Mesenchymal stem cell (in vitro differentiated cells and primary cell): ENCODE data around the gene PLCH2.

Experiments used
- DNase-seq: peaks from one replicate; pipeline ENCODE4 v3.0.0-alpha.2; 2013
- H2AFZ ChIP-seq: one replicate; pipeline ENCODE4 v1.6.1; 2013; ENCODE audit warnings: low read depth, mild to moderate bottlenecking, control low read depth, inconsistent platforms, low read length, moderate library complexity
- H2AK5ac ChIP-seq: 2 replicates; pipeline ENCODE4 v1.6.1; 2013; ENCODE audit warnings: low read length, moderate library complexity, mild to moderate bottlenecking, inconsistent platforms; ENCODE audit not compliant: severe bottlenecking
- H2BK120ac ChIP-seq: one replicate; pipeline ENCODE4 v1.6.1; 2013; ENCODE audit warnings: low read depth, mild to moderate bottlenecking, inconsistent platforms, low read length, moderate library complexity
- H2BK12ac ChIP-seq, 2 experiments: one replicate each; pipeline ENCODE4 v1.6.1; 2013; ENCODE audit warnings: inconsistent platforms in 2 of 2, low read length in 2 of 2, mild to moderate bottlenecking in 2 of 2, moderate library complexity in 2 of 2, control low read depth in 1 of 2
- H2BK15ac ChIP-seq: one replicate; pipeline ENCODE4 v1.6.1; 2013; ENCODE audit warnings: mild to moderate bottlenecking, low read depth, inconsistent platforms; ENCODE audit not compliant: poor library complexity, severe bottlenecking
- H2BK5ac ChIP-seq: 2 replicates; pipeline ENCODE4 v1.6.1; 2013; ENCODE audit warnings: low read depth, mild to moderate bottlenecking, low read length, control low read depth, inconsistent platforms; ENCODE audit not compliant: poor library complexity, severe bottlenecking
- H3K14ac ChIP-seq, 2 experiments: one replicate each; pipeline ENCODE4 v1.6.1; 2013; ENCODE audit warnings: inconsistent platforms in 2 of 2, low read length in 2 of 2, control low read depth in 1 of 2, mild to moderate bottlenecking in 1 of 2, moderate library complexity in 1 of 2
- H3K18ac ChIP-seq, 2 experiments: one replicate each; pipeline ENCODE4 v1.6.1; 2013; ENCODE audit warnings: inconsistent platforms in 2 of 2, low read length in 2 of 2, control low read depth in 1 of 2, low read depth in 1 of 2, mild to moderate bottlenecking in 1 of 2
- H3K23ac ChIP-seq, 2 experiments: one replicate each; pipeline ENCODE4 v1.6.1; 2013; ENCODE audit warnings: inconsistent platforms in 2 of 2, low read length in 2 of 2, mild to moderate bottlenecking in 2 of 2, moderate library complexity in 2 of 2, control low read depth in 1 of 2
- H3K27ac ChIP-seq: 2 replicates; pipeline ENCODE4 v1.5.1; 2013; ENCODE audit warnings: mild to moderate bottlenecking, moderate library complexity, low read length, control low read depth, inconsistent platforms; ENCODE audit not compliant: poor library complexity, severe bottlenecking
- H3K27me3 ChIP-seq, 2 experiments: 2 replicates each; pipeline versions ENCODE4 v1.6.1 to v1.7.0; 2013; ENCODE audit warnings: low read length in 2 of 2, mild to moderate bottlenecking in 2 of 2, moderate library complexity in 2 of 2, control low read depth in 1 of 2, inconsistent platforms in 1 of 2; ENCODE audit not compliant: control insufficient read depth in 1 of 2, insufficient read depth in 1 of 2
- H3K36me3 ChIP-seq, 2 experiments: 2 replicates each; pipeline versions ENCODE4 v1.6.1 to v1.7.0; 2013; ENCODE audit warnings: low read length in 2 of 2, control low read depth in 1 of 2, inconsistent platforms in 1 of 2, low read depth in 1 of 2, mild to moderate bottlenecking in 1 of 2; ENCODE audit not compliant: insufficient read depth in 2 of 2, control insufficient read depth in 1 of 2
- H3K4ac ChIP-seq, 2 experiments: one replicate each; pipeline ENCODE4 v1.6.1; 2013; ENCODE audit warnings: inconsistent platforms in 2 of 2, low read length in 2 of 2, mild to moderate bottlenecking in 2 of 2, moderate library complexity in 2 of 2, control low read depth in 1 of 2, low read depth in 1 of 2
- H3K4me1 ChIP-seq: 2 replicates; pipeline ENCODE4 v1.6.1; 2013; ENCODE audit warnings: low read depth, low read length, control low read depth; ENCODE audit not compliant: control insufficient read depth, insufficient read depth
- H3K4me2 ChIP-seq: 2 replicates; pipeline ENCODE4 v1.6.1; 2013; ENCODE audit warnings: low read length, mild to moderate bottlenecking, inconsistent platforms; ENCODE audit not compliant: poor library complexity, severe bottlenecking
- H3K4me3 ChIP-seq, 2 experiments: 2 replicates each; pipeline versions ENCODE4 v1.5.1 to v1.7.0; 2013; ENCODE audit warnings: low read length in 2 of 2, mild to moderate bottlenecking in 2 of 2, control low read depth in 1 of 2, low read depth in 1 of 2; ENCODE audit not compliant: insufficient read depth in 1 of 2
- H3K79me1 ChIP-seq: replicated peaks from 2 replicates; pipeline ENCODE4 v1.6.1; 2013; ENCODE audit warnings: mild to moderate bottlenecking, control low read depth, low read length, inconsistent platforms; ENCODE audit not compliant: poor library complexity, severe bottlenecking
- H3K9ac ChIP-seq: 2 replicates; pipeline ENCODE4 v1.7.0; 2013; ENCODE audit warnings: mild to moderate bottlenecking, low read length, moderate library complexity
- H3K9me3 ChIP-seq: 2 replicates; pipeline ENCODE4 v1.7.0; 2013; ENCODE audit warnings: mild to moderate bottlenecking, low read length; ENCODE audit not compliant: control insufficient read depth
- H4K8ac ChIP-seq: one replicate; pipeline ENCODE4 v1.6.1; 2013; ENCODE audit warnings: inconsistent platforms, mild to moderate bottlenecking, low read length, moderate library complexity
- H4K91ac ChIP-seq: one replicate; pipeline ENCODE4 v1.6.1; 2013; ENCODE audit warnings: mild to moderate bottlenecking, low read length, inconsistent platforms
- WGBS: methylation state at CpG from one replicate; pipeline ENCODE4 v1.1.7; 2013; ENCODE audit warnings: mixed read lengths; 5-methylcytosine and 5-hydroxymethylcytosine counted together

Gene PLCH2

GRCh38 chr1:2519029-2519685 lies 43.1 kb downstream of the PLCH2 start:
- Histone ChIP-seq H3K4me1 (peaks cover 11% of the 10 kb centered on the region), H4K91ac (no peak overlapping the region), H2BK5ac (no peak overlapping the region), H3K4me3 (no peak overlapping the region), H3K23ac (no peak overlapping the region), H3K27ac (no peak overlapping the region), H3K18ac (no peak overlapping the region), H3K79me1 (peaks cover 50% of the 10 kb centered on the region), H3K9me3 (no peaks in the 10 kb centered on the region), H3K27me3 (no peaks in the 10 kb centered on the region), H2BK15ac (no peak overlapping the region), H2BK120ac (no peak overlapping the region), H2AFZ (no peak overlapping the region), H2BK12ac (no peak overlapping the region), H2AK5ac (no peak overlapping the region), H3K14ac (no peak overlapping the region), H3K4me2 (no peak overlapping the region), H3K9ac (no peak overlapping the region), H3K36me3 (peaks cover 58 to 86% of the 10 kb centered on the region in 2 experiments), H3K4ac (no peak overlapping the region), H4K8ac (no peak overlapping the region)
- DNase-seq = no peak
- 93% methylated on average over 22 of the region's 25 CpGs for WGBS

GRCh38 chr1:2519729-2520128 lies 43.6 kb downstream of the PLCH2 start:
- Histone ChIP-seq H3K4me1 (peaks cover 13% of the 10 kb centered on the region), H3K9ac (no peak overlapping the region), H4K8ac (no peak overlapping the region), H4K91ac (no peak overlapping the region), H2BK12ac (no peak overlapping the region), H3K14ac (no peak overlapping the region), H3K9me3 (no peaks in the 10 kb centered on the region), H3K4me2 (no peak overlapping the region), H3K36me3 (peaks cover 57 to 81% of the 10 kb centered on the region in 2 experiments), H3K27ac (no peak overlapping the region), H3K18ac (no peak overlapping the region), H2BK5ac (no peak overlapping the region), H2AFZ (no peak overlapping the region), H3K23ac (no peak overlapping the region), H2BK120ac (no peak overlapping the region), H2AK5ac (no peak overlapping the region), H3K4me3 (no peak overlapping the region), H2BK15ac (no peak overlapping the region), H3K4ac (no peak overlapping the region), H3K27me3 (no peaks in the 10 kb centered on the region), H3K79me1 (peaks cover 48% of the 10 kb centered on the region)
- 95% methylated on average over 30 of the region's 30 CpGs for WGBS
- no peak for DNase-seq

- Histone ChIP-seq H3K36me3 (peaks cover 53 to 76% of the 10 kb centered on the region in 2 experiments), H3K27me3 (no peaks in the 10 kb centered on the region)
- 94% methylated on average over 17 of the region's 20 CpGs for WGBS
Measured at GRCh38 chr1:2520206-2520605, 44.1 kb downstream of the PLCH2 start.

GRCh38 chr1:2520806-2521205 lies 44.7 kb downstream of the PLCH2 start:
- H3K79me1 ChIP-seq = peaks cover 40% of the 10 kb centered on the region
- no peak overlapping the region for H4K91ac ChIP-seq
- no peak for DNase-seq
- H3K27me3 ChIP-seq = no peaks in the 10 kb centered on the region
- H3K4me1 ChIP-seq = peaks cover 22% of the 10 kb centered on the region
- no peak overlapping the region for H3K4me3 ChIP-seq
- 97% methylated on average over 21 of the region's 21 CpGs for WGBS
- H3K27ac ChIP-seq = no peak overlapping the region
- no peak overlapping the region for H2AFZ ChIP-seq
- no peak overlapping the region for H3K23ac ChIP-seq
- H2AK5ac ChIP-seq = no peak overlapping the region
- H3K9ac ChIP-seq = no peak overlapping the region
- no peak overlapping the region for H2BK12ac ChIP-seq
- H2BK120ac ChIP-seq = no peak overlapping the region
- no peak overlapping the region for H2BK15ac ChIP-seq
- H3K18ac ChIP-seq = no peak overlapping the region
- no peak overlapping the region for H4K8ac ChIP-seq
- H2BK5ac ChIP-seq = no peak overlapping the region
- no peak overlapping the region for H3K14ac ChIP-seq
- H3K4ac ChIP-seq = no peak overlapping the region
- no peak overlapping the region for H3K4me2 ChIP-seq
- peaks cover 50 to 70% of the 10 kb centered on the region in 2 experiments for H3K36me3 ChIP-seq
- no peaks in the 10 kb centered on the region for H3K9me3 ChIP-seq

More at GRCh38 chr1:2520206-2520605, 44.1 kb downstream of the PLCH2 start:
- H3K23ac ChIP-seq = no peak overlapping the region
- no peak overlapping the region for H2BK12ac ChIP-seq
- no peak overlapping the region for H4K8ac ChIP-seq
- peaks cover 43% of the 10 kb centered on the region for H3K79me1 ChIP-seq
- no peaks in the 10 kb centered on the region for H3K9me3 ChIP-seq
- no peak overlapping the region for H2AK5ac ChIP-seq
- H2BK15ac ChIP-seq = no peak overlapping the region
- DNase-seq = no peak
- peaks cover 18% of the 10 kb centered on the region for H3K4me1 ChIP-seq
- H3K4me3 ChIP-seq = no peak overlapping the region
- H2BK5ac ChIP-seq = no peak overlapping the region
- H3K4ac ChIP-seq = no peak overlapping the region
- no peak overlapping the region for H2AFZ ChIP-seq
- no peak overlapping the region for H2BK120ac ChIP-seq
- no peak overlapping the region for H4K91ac ChIP-seq
- H3K27ac ChIP-seq = no peak overlapping the region
- H3K14ac ChIP-seq = no peak overlapping the region
- H3K18ac ChIP-seq = no peak overlapping the region
- H3K9ac ChIP-seq = no peak overlapping the region
- no peak overlapping the region for H3K4me2 ChIP-seq
